ENCODE results near the gene RNU7-1.

DNA sequence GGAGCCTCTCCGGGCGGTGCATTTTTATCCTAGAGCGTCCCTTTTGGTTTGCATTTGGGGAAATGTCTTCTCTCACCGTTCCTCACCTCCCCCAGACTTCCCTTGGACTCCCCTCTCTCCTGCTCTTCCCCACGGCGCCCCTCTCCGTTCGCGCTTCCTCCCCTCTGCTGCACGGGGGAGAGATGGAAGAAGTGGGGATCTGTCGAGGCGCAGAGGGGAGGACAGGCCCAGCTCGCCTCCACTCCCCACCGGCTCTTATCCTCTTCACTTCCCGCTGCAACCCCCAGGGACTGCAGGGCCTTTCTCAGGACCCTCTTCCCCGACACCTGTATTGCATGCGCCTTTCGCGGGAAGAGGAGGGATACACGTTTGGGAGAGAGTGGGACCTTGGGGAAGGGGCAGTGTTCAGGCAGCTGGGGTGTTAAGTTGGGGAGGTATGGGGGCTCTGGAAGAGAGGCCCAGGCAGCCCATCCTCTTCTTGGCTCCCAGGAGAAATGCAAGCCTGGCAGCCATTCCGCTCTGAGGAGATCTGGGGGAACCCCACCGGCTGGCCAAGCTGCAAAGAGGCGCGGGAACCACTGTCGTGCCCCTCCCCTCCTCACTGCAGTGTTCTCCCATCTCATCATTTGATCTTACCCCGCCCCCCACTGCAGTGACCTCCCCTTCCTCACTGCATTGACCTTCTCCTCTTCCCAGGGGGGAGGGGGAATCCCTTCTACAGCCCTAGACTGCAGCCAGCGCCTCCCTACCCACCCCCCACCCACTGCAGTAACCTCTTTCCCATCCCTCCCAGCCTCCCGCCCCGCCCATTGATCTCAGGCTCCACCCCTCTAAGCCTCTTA, 28.4 kb upstream of the RNU7-1 start:
- TF ChIP-seq POLR2A (IDR thresholded peaks at IDR 0.05), result no peak
- TF ChIP-seq, protein P1, sequence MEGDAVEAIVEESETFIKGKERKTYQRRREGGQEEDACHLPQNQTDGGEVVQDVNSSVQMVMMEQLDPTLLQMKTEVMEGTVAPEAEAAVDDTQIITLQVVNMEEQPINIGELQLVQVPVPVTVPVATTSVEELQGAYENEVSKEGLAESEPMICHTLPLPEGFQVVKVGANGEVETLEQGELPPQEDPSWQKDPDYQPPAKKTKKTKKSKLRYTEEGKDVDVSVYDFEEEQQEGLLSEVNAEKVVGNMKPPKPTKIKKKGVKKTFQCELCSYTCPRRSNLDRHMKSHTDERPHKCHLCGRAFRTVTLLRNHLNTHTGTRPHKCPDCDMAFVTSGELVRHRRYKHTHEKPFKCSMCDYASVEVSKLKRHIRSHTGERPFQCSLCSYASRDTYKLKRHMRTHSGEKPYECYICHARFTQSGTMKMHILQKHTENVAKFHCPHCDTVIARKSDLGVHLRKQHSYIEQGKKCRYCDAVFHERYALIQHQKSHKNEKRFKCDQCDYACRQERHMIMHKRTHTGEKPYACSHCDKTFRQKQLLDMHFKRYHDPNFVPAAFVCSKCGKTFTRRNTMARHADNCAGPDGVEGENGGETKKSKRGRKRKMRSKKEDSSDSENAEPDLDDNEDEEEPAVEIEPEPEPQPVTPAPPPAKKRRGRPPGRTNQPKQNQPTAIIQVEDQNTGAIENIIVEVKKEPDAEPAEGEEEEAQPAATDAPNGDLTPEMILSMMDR (IDR thresholded peaks at IDR 0.05), result no peak

Measured in thyroid gland (tissue), 4 donors.